Right lung (tissue), 5 donors: ENCODE results near the gene HNF4A. TPM values are rescaled to one million over a fixed set of nuclear protein-coding genes. Genes with fewer than 3 reads are reported as not detected.
A peak's percentile ranks its signal among the peaks of the same experiment; 100 is the strongest.
"Not testable (repeated sequence)": the region's sequence is repeated elsewhere in the genome, so short reads cannot be mapped to it uniquely, and the experiment has no call there.

Experiments
- DNase-seq, 2 donors: peaks; one replicate each; pipeline ENCODE4 v3.0.0-alpha.2; 2013
- polyA plus RNA-seq, 5 donors: library from polyadenylated mRNA; unstranded; fragments of 120-200 nt; gene quantifications; one replicate each; pipeline versions ENCODE4 v1.2.1 to v1.2.3, GENCODE V29; 2013; ENCODE audit warnings: inconsistent platforms in 1 of 5, low replicate concordance in 1 of 5; ENCODE audit not compliant: insufficient read length in 5 of 5, insufficient read depth in 1 of 5

Gene HNF4A
- polyA plus RNA-seq, 5 donors = 0.78 to 1.2 (median 0.87) TPM

DNA sequence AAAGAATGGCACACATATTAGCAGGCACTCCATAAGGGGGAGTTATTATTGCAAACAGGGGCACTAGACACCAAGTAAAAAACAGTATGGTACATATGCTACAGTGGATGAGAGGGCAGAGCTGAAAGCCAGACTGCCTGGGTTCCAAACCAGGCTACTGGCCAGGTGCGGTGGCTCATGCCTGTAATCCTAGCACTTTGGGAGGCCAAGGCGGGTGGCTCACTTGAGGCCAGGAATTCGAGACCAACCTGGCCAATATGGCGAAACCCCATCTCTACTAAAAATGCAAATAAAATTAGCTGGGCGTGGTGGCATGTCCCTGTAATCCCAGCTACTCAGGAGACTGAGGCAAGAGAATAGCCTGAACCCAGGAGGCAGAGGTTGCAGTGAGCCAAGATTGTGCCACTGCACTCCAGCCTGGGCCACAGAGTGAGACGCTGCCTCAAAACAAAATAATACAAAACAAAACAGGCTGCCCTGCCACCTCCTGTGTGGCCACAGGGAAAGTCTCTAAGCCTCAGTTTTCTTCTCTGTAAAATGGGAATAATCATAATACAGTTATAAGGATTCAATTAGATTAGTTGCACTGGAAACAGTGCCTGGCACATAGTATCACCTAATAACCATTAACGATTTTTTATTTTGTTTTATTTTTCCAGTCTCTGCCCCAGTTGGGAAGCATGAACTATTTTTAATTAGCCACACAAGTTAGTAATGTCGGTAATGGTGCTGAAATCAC, 112.7 kb downstream of the HNF4A start:
- no peak for DNase-seq

DNA sequence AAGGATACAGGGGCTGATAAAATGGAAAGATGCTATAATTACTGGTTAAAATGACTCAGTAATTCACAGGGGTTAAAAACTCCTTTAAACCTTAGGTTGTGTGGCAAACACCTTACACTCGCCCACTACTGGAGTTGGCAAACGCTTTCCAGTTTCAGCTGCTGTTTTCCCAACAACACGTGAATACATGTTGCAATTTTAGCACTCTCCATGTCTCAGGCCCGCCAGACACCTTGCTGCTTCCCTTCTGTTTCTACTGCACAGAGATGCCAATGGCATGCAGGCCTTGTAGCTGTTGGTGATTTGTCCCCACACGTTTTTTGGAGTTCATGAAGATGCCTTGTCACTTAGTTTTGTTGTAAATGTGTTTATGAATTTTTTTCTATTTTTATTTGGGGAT, 114.8 kb downstream of the HNF4A start:
- DNase-seq = no peak

DNA sequence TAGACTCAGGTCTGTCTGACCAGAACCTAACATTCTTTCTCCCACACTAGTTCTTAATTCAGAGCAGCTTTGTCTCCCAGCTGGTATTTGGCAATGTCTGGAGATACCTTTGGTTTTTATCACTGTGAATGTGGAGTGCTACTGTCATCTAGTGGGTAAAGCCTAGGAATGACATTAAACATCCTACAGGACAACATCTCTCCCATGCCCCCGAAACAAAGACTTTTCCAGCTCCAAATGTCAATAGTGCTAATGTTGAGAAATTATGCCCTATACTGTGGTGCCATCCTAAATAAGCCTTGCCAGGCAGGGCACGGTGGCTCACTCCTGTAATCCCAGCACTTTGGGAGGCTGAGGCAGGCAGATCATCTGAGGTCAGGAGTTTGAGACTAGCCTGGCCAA, 116.0 kb downstream of the HNF4A start:
- DNase-seq = no peak

DNA sequence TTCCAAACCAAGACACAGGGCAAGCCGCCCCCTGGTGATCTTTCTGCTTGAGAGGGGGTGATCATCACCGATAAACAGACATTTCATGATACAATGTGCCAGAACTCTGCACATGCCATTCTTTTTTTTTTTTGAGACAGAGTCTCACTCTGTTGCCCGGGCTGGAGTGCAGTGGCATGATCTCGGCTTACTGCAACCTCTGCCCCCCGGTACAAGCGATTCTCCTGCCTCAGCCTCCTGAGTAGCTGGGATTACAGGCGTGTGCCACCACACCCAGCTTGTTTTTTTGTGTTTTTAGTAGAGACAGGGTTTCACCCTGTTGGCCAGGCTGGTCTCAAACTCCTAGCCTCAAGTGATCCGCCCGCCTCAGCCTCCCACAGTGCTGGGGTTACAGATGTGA, 116.8 kb downstream of the HNF4A start:
- not testable (repeated sequence) for DNase-seq

DNA sequence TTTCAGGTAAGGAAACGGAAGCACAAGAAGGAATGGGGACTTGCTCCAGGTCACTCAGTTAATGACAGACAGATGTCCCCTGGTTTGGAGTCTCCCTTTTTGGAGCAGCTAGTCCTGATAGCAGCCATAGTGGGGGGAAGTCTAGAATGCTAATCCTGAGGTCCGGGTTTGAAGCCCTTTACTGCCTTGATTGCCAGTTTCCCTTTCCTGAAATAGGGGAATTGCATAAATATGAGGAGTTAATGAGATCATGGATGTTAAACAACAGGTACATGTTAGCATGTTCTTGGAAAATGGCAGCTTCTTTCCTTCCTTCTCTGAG, 119.8 kb downstream of the HNF4A start:
- DNase-seq = no peak

DNA sequence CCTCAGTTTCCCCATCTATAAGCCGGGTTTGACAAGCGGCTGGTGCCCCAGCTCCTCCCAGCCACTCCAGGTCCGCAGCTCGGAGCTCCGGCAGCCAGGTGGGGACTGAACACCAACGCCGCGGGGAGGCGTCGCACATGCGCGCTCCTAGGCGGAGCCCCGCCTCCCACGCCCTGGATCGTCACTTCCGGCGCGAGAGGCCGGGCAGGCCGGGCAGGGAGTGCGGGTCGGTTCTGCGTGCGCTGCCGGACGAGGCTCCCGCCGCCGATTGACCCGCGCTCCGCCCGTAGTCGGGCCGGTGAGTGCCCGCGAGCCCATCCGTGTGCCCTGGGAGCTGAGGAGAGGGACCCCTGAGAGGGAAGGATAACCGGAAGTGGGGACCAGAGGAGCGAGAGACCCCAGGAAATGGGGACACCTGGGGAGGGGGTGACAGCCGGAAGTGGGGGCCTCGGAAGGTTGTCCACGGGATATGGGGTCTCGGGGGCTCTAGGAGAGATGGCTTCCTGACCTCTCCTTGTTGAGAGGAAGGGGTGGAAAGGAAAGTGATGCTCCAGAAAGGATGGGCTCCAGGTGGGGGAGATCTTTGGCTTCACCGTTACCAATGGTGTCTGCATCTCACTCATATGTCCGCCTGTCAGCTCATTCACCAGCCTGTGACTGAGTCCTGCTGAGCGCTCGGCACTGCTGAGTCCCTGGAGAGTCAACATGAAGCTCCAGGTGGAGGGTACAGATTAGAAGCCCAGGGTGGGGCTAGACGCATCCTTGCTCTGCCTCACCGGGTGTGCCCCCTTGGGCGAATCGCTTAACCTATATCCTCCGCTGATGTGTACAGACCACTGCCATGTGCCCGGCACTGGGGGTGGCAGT, 120.4 kb downstream of the HNF4A start, which contains the start of gene TTPAL:
TTPAL (plus strand) TSS at position 181 of the 867 bp plus-strand sequence. CDS start 4,126 bp downstream, outside the sequence.
- peak; percentile 85 to 87 for DNase-seq

DNA sequence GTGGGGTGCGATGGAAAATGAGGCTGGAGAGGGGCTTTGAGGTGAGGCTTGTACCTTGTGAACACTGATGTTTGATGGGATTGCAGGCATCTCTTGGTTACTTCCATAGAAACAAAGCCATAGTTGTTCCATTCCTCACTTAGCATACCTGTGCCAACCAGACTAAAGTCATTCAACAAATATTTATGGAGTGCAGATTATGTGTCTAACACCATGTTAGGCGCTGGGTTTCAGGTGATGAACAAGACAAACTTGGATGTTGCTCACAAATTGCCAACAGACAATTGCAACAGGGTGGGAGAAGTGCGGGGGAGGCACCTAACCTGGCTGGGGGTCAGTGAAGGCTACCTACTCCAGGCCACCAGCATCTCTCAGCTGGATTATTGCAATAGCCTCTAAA, 121.7 kb downstream of the HNF4A start:
- DNase-seq = no peak

DNA sequence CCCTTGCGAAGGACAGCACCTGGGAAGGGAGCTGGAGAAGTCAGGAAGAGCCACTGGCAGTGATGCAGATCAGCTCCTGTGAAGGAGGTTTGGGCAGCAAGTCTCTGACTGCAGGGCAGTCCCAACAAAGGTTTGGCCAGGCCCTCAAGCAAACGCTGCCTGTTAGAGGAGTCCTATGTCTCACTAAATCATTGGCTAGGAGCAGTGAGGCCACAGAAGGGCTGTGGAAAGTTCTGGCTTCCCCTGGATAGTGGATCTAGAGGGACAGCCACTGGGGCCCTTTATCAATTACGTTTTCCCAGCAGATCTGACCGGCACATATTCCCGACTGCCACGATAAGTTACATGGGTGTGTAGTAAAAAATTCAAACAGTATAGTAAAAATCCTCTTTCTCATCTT, 122.7 kb downstream of the HNF4A start:
- no peak for DNase-seq

DNA sequence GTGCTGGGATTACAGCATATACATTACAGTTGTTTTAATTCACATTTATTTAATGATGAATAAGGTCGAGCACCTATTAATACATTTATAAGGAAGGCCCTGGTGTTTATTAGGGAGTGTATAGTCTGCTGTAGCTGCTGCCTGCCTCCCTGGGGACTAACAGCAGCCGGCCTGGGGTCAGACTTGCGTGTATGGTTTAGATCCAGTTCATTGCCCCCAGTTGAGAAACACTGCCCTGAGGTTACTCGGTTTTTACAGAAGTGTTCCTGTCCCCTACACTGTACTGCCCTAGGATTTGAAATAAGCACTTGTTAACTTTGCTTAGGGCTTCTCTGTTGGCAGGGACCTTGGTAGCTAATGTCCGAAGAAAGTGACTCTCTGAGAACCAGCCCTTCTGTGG, 124.1 kb downstream of the HNF4A start:
- DNase-seq = no peak

DNA sequence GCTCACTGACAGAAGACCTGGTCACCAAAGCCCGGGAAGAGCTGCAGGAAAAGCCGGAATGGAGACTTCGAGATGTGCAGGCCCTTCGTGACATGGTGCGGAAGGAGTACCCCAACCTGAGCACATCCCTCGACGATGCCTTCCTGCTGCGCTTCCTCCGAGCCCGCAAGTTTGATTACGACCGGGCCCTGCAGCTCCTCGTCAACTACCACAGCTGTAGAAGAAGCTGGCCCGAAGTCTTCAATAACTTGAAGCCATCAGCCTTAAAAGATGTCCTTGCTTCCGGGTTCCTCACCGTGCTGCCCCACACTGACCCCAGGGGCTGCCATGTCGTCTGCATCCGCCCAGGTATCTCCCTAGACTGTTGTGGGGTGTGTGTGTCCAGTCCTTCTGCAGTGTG, 124.6 kb downstream of the HNF4A start:
- no peak for DNase-seq

DNA sequence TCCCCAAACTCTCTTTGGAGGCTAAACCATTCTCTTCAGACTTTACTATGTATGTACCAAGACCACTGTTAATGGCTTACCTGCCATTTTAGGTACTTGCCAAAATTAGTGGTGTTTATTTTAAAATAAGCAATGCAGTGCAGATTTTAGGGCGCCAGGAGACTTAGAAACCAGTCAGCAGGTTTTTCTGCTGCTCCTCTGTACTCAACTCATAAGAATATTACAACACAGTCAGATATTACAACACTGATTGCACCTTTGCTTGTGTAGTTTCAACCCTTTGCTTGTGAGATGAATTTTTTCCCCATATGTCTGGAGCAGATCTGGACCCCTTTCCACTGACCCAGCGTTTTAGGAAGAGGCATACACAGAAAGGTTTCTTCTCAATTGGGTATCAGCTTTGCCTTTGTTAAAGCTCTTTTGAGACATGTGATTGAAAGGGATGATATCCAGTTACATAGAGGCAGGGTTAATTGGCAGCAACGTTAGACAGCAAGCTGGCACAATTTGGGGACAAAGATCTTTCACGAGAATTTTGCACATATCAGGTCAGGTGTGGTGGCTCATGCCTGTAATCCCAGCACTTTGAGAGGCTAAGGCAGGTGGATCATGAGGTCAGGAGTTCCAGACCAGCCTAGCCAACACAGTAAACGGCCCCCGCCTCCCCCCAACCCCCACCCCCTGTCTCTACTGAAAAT, 126.4 kb downstream of the HNF4A start:
- DNase-seq = no peak

DNA sequence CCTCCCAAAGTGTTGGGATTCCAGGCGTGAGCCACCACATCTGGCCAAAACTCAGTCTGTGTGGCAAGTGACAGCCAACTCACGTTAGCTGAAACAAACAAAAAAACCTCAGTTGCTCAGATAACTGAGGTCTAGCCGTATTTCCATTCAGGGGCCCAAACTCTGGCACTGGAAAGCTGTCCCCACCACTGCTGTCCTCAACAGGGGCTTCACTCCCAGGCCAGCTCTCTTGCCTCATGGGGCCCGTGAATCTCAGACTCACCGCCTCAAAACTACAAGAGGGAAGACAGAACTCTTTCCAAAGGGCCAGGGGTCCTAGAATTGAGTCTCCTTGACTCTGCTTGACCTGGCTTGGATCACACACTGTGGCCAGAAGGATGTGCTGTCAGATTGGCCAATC, 127.6 kb downstream of the HNF4A start:
- no peak for DNase-seq

Other genes starting within 250 kb of the HNF4A start
- gene JPH2, start 168.5 kb upstream of the HNF4A start, polyA plus RNA-seq = 1 to 10 TPM in 4 of 5 donors, under 1 TPM in 1; 0.87 to 4.4 (median 1.4) TPM
- 10 to 100 TPM; 34.0 to 48.1 (median 41.6) TPM for gene OSER1, start 144.9 kb upstream of the HNF4A start, polyA plus RNA-seq
- under 1 TPM; 0.14 to 0.84 (median 0.40) TPM for gene GDAP1L1, start 108.4 kb upstream of the HNF4A start, polyA plus RNA-seq
- gene FITM2, start 44.5 kb upstream of the HNF4A start, polyA plus RNA-seq = 1 to 10 TPM; 7.1 to 9.4 (median 7.8) TPM
- under 1 TPM in 2 of 5 donors, not detected in 3; 0.09 to 0.17 TPM for gene R3HDML, start 18.7 kb upstream of the HNF4A start, polyA plus RNA-seq
- 10 to 100 TPM; 10.1 to 12.8 (median 10.4) TPM for gene TTPAL, start 120.2 kb downstream of the HNF4A start, polyA plus RNA-seq
- 10 to 100 TPM; 61.6 to 83.5 (median 73.0) TPM for gene SERINC3, start 166.4 kb downstream of the HNF4A start, polyA plus RNA-seq
- gene PKIG, start 226.9 kb downstream of the HNF4A start, polyA plus RNA-seq = 10 to 100 TPM; 49.1 to 68.5 (median 62.4) TPM